OCI-LY1 (cell line): ENCODE results near the gene FYCO1.

ENCODE experiments used
- EZH2 ChIP-seq: fragments of 200-600 bp; sonication (generic), shearing (Covaris generic); IDR thresholded peaks from 2 replicates; pipeline ENCODE4 v1.8.0; 2017; ENCODE audit warnings: borderline replicate concordance, mixed run types, mild to moderate bottlenecking, antibody characterized with exemption, low read length, moderate library complexity, mixed read lengths
- TF ChIP-seq, protein P1 (sequence below): fragments of 200-600 bp; sonication (generic), shearing (Covaris generic); IDR thresholded peaks from 2 replicates; pipeline ENCODE4 v1.5.1; 2017; ENCODE audit warnings: mild to moderate bottlenecking, antibody characterized with exemption, low read length, moderate library complexity, mixed read lengths

GRCh38 chr3:45874677-45875346, 120.8 kb downstream of the FYCO1 start:
- TF ChIP-seq, protein P1, sequence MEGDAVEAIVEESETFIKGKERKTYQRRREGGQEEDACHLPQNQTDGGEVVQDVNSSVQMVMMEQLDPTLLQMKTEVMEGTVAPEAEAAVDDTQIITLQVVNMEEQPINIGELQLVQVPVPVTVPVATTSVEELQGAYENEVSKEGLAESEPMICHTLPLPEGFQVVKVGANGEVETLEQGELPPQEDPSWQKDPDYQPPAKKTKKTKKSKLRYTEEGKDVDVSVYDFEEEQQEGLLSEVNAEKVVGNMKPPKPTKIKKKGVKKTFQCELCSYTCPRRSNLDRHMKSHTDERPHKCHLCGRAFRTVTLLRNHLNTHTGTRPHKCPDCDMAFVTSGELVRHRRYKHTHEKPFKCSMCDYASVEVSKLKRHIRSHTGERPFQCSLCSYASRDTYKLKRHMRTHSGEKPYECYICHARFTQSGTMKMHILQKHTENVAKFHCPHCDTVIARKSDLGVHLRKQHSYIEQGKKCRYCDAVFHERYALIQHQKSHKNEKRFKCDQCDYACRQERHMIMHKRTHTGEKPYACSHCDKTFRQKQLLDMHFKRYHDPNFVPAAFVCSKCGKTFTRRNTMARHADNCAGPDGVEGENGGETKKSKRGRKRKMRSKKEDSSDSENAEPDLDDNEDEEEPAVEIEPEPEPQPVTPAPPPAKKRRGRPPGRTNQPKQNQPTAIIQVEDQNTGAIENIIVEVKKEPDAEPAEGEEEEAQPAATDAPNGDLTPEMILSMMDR: no peak
- no peak for TF ChIP-seq EZH2
